RWPE1 (cell line): ENCODE results near the gene HPRT1.

Experiments
- CTCF ChIA-PET: fragments of 350-600 bp; sonication (Branson Sonifier 250); formaldehyde crosslinking; extraction: SDS; loops from one replicate; lab custom pipeline; 2021; lab: Yijun Ruan, JAX
- POLR2A ChIA-PET: fragments of 400-600 bp; formaldehyde crosslinking; extraction: SDS; loops from one replicate; lab custom pipeline; 2020; ENCODE audit warnings: antibody characterized with exemption; ENCODE audit not compliant: low non-redundant PET; lab: Yijun Ruan, JAX
- DNase-seq: peaks from one replicate; pipeline ENCODE4 v3.0.0; 2012; ENCODE audit warnings: low spot score
- H3K27ac ChIP-seq: fragments of 450-650 bp; 2 replicates; pipeline ENCODE4 v1.5.1; 2017
- TF ChIP-seq, protein P1 (sequence below): fragments of 450-650 bp; conservative IDR thresholded peaks from 2 replicates; pipeline ENCODE4 v1.5.1; 2017; ENCODE audit warnings: low read depth, mild to moderate bottlenecking

HPRT1 gene

DNA sequence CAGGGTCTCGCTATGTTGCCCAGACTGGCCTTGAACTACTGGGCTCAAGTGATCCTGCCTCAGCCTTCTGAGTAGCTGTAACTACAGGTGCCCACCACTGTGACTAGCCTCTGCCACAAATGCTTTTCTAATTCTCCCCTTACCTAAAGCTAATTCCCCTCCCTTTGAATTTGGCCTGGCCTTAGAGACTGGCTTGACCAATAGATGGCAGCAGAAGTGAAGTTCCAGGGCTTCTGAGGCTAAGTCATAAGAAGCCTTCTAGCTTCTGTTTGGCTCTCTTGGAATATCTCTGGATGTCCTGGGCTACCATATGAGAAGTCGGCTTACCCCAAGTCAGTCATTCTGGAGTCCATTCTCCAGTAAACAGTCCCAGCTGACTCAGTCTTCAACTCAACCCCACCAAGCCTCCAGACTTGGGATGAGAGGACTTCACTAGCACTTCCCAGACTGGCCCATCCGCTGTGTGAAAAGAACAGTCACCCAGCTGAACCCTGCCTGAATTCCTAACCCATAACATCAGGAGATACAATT, 61.0 kb downstream of the HPRT1 start:
- peak; percentile 30 for DNase-seq
- TF ChIP-seq, protein P1, sequence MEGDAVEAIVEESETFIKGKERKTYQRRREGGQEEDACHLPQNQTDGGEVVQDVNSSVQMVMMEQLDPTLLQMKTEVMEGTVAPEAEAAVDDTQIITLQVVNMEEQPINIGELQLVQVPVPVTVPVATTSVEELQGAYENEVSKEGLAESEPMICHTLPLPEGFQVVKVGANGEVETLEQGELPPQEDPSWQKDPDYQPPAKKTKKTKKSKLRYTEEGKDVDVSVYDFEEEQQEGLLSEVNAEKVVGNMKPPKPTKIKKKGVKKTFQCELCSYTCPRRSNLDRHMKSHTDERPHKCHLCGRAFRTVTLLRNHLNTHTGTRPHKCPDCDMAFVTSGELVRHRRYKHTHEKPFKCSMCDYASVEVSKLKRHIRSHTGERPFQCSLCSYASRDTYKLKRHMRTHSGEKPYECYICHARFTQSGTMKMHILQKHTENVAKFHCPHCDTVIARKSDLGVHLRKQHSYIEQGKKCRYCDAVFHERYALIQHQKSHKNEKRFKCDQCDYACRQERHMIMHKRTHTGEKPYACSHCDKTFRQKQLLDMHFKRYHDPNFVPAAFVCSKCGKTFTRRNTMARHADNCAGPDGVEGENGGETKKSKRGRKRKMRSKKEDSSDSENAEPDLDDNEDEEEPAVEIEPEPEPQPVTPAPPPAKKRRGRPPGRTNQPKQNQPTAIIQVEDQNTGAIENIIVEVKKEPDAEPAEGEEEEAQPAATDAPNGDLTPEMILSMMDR: peak; percentile 50
- CTCF ChIA-PET: interaction anchor here (1.0 to 1.4 kb wide), 5 partner anchors 9 to 243 kb away, joined by 3 to 8 read pairs (median 5); no protein-coding TSS in a partner anchor
- POLR2A ChIA-PET: no interaction called here
- no peak overlapping the region for H3K27ac ChIP-seq

DNA sequence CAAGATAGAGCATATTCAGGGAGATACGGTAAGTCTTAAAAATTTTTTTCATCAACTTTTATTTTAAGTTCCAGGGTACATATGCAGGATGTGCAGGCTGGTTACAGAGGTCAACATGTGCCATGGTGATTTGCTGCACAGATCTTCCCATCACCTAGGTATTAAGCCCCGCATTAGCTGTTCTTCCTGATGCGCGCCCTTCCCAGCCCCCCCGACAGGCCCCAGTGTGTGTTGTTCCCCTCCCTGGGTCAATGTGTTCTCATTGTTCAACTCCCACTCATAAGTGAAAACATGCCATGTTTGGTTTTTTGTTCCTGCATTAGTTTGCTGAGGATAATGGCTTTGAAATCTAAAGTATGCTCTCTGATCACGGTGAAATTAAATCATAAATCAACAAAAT, 64.2 kb downstream of the HPRT1 start:
- TF ChIP-seq, protein P1: no peak
- POLR2A ChIA-PET: no interaction called here
- CTCF ChIA-PET: no interaction called here
- no peak for DNase-seq
- no peak overlapping the region for H3K27ac ChIP-seq

DNA sequence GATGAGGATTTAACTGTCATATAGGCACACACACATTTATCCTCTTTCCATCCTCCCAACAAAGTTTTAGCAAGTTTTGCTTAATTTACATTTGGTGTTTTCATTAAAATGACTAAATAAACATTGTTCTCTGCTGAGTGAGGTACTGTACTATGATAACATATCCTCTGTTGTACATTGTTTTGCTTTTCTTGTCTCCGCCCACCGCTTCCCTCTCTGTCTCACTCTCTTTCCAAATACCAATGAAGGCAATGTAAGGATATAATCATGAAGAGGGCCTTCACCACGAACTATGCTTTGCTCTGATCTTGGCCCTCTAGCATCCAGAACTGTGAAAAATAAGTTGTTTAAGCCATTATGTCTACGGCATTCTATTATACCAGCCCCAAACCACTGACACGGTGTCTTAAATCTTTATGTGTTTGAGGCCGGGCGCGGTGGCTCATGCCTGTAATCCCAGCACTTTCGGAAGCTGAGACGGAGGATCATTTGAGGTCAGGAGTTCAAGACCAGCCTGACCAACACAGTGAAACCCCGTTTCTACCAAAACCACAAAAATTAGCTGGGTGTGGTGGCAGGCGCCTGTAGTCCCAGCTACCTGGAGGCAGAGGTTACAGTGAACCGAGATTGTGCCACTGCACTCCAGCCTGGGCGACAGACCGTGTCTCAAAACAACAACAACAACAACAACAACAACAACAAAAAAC, 65.3 kb downstream of the HPRT1 start:
- POLR2A ChIA-PET: no interaction called here
- no peak for DNase-seq

DNA sequence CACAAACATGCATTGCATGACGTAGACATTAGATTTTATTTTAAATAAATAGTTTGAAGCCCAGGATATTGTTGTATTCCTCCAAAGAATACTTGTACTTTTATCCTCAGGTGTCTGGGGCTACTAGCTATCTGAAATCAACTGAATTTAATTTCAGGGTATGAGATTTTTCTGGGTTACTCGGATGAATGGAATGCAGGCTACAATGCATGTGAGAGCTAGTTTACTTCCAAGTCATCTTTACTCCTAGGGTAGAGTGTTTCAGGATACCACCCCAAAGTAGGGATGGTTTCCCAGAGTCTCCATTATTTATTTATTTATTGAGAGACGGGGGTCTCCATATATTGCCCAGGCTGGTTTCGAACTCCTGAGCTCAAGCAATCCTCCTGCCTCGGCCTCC, 66.4 kb downstream of the HPRT1 start:
- CTCF ChIA-PET: no interaction called here
- DNase-seq: peak; percentile 35
- no peak overlapping the region for H3K27ac ChIP-seq
- TF ChIP-seq, protein P1: no peak
- POLR2A ChIA-PET: no interaction called here

More for the DNA sequence above, 65.3 kb downstream of the HPRT1 start:
- TF ChIP-seq, protein P1: no peak
- CTCF ChIA-PET: no interaction called here
- H3K27ac ChIP-seq: no peak overlapping the region

DNA sequence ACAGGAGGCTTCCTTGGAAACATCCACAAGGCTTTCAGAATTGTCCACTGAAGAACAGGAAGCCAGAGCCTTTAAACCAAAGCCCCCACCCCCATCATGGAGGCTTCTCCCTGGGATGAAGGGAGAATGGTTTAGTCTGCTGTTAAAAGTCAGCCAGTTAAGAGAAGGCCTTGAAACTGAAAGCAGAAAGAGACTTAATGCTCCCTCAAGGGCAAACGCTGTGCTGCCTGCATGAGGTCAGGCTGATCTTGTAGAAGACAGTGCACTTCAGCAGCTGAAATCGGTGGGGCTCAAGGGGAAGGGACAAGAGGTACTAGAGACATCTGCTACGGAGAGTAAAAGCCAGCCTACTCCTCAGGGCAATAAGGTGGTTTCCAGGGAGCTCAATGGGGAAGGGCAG, 69.0 kb downstream of the HPRT1 start:
- no peak overlapping the region for H3K27ac ChIP-seq
- no peak for DNase-seq
- TF ChIP-seq, protein P1: no peak
- CTCF ChIA-PET: no interaction called here
- POLR2A ChIA-PET: no interaction called here

DNA sequence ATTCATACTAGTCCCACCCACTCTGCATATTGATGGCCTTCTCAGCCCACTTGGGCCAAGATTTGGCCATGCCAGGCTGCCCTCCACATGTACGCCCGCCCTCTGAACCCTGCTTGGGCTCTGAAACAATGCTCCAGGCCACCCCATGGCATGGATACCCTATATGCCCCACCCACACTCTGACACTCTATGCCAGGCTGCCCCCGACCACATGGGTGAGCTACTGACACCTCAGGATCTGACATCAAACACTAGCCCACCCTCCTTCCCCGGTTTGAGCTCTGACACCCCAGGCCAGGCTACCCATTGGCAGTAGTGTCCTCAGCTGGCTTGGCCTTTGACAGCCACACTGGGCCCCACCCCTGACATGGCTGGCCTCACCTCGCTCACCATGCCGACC, 69.5 kb downstream of the HPRT1 start:
- TF ChIP-seq, protein P1: no peak
- DNase-seq: no peak
- ChIA-PET CTCF (no interaction called here), POLR2A (no interaction called here)
- no peak overlapping the region for H3K27ac ChIP-seq
